Panc1 (cell line): ENCODE data around the gene STAB1. TPM values are rescaled to one million over a fixed set of nuclear protein-coding genes. Genes with fewer than 3 reads are reported as not detected.
A peak's percentile ranks its signal among the peaks of the same experiment; 100 is the strongest.

Source experiments
- ATAC-seq: fragments of 200-7000 bp; cut with Tn5 transposase; 2 replicates; pipeline ENCODE4 v1.9.1; 2020; ENCODE audit warnings: mild to moderate bottlenecking, moderate library complexity
- BruUV-seq: library from RNA; stranded (reverse); fragments of 400-500 nt; replicated peaks from 2 replicates; lab custom pipeline; 2021; lab: Mats Ljungman, UMichigan
- CTCF ChIA-PET: fragments of 300-600 bp; sonication (Branson Sonifier 250); formaldehyde crosslinking; loops from one replicate; lab custom pipeline; 2022; ENCODE audit warnings: antibody characterized with exemption; lab: Charles Lee
- POLR2A ChIA-PET: fragments of 300-600 bp; sonication (Branson Sonifier 250); formaldehyde crosslinking; loops from one replicate; lab custom pipeline; 2022; ENCODE audit warnings: antibody characterized with exemption; lab: Charles Lee
- DNase-seq: peaks from one replicate; pipeline ENCODE4 v3.0.0-alpha.2; 2010; ENCODE audit warnings: low read depth, low spot score
- H3K27ac ChIP-seq: 2 replicates; pipeline ENCODE4 v1.5.1; 2011; ENCODE audit warnings: mild to moderate bottlenecking, low read length, inconsistent platforms
- H3K27me3 ChIP-seq: fragments of 200-500 bp; sonication (Bioruptor generic); 2 replicates; pipeline ENCODE4 v1.6.0; 2014; ENCODE audit warnings: low read length, inconsistent platforms; ENCODE audit not compliant: control insufficient read depth, insufficient read depth
- H3K36me3 ChIP-seq: fragments of 200-500 bp; sonication (Bioruptor generic); 2 replicates; pipeline ENCODE4 v1.5.1; 2014; ENCODE audit warnings: inconsistent platforms, mild to moderate bottlenecking, low read length, moderate library complexity; ENCODE audit not compliant: control insufficient read depth, insufficient read depth
- H3K4me1 ChIP-seq: 2 replicates; pipeline ENCODE4 v1.5.1; 2011; ENCODE audit warnings: inconsistent platforms, mild to moderate bottlenecking, low read length, moderate library complexity; ENCODE audit not compliant: control insufficient read depth, insufficient read depth
- H3K4me3 ChIP-seq, 2 experiments: 2 replicates each; pipeline ENCODE4 v1.5.1; 2011 to 2012; ENCODE audit warnings: low read depth in 2 of 2, low read length in 2 of 2, mild to moderate bottlenecking in 2 of 2, inconsistent platforms in 1 of 2, moderate library complexity in 1 of 2
- H3K9me3 ChIP-seq: fragments of 200-500 bp; sonication (Bioruptor generic); 2 replicates; pipeline ENCODE4 v1.5.1; 2014; ENCODE audit warnings: low read depth, mild to moderate bottlenecking, inconsistent platforms, low read length, moderate library complexity; ENCODE audit not compliant: control insufficient read depth, insufficient read depth
- POLR2AphosphoS5 ChIP-seq: IDR thresholded peaks from 2 replicates; pipeline ENCODE4 v1.6.1; 2012; ENCODE audit warnings: mild to moderate bottlenecking, low read depth, low read length, moderate library complexity
- SIN3A ChIP-seq: IDR thresholded peaks from 2 replicates; pipeline ENCODE4 v1.6.1; 2012; ENCODE audit warnings: low read depth, mild to moderate bottlenecking, low read length, moderate library complexity, borderline replicate concordance; ENCODE audit not compliant: insufficient read depth
- TCF7L2 ChIP-seq: IDR thresholded peaks from 2 replicates; pipeline ENCODE4 v1.6.1; 2011; ENCODE audit warnings: mild to moderate bottlenecking, low read depth, low read length, inconsistent platforms
- in situ Hi-C: cut with HindIII; loops from 2 replicates; pipeline ENCODE4 v1.10.0; 2016; ENCODE audit warnings: low sequenced_read_pairs, low pct_unique_long_range_greater_than_20kb
- intact Hi-C: fragments of 100-400 bp; cut with micrococcal nuclease; formaldehyde crosslinking; loops from one replicate; pipeline ENCODE4 v1.10.0; 2022; ENCODE audit not compliant: unreplicated experiment
- total RNA-seq: library from RNA; stranded (reverse); gene quantifications from one replicate; pipeline ENCODE4 v1.2.1, GENCODE V29; 2021; ENCODE audit not compliant: unreplicated experiment
- TF ChIP-seq, protein P1 (sequence below), 2 experiments: IDR thresholded peaks; 2 replicates each; pipeline ENCODE4 v1.6.1; 2011 to 2012; ENCODE audit warnings: low read depth in 2 of 2, control low read depth in 1 of 2, low read length in 1 of 2, mild to moderate bottlenecking in 1 of 2, moderate library complexity in 1 of 2; ENCODE audit not compliant: insufficient read depth in 1 of 2
- TF ChIP-seq, protein P2 (sequence below): fragments of 450-650 bp; IDR thresholded peaks from 2 replicates; pipeline ENCODE4 v1.5.1; 2017; ENCODE audit warnings: mild to moderate bottlenecking

STAB1 gene
- total RNA-seq, 1 experiment from 2014 or later = 0.39 TPM

DNA sequence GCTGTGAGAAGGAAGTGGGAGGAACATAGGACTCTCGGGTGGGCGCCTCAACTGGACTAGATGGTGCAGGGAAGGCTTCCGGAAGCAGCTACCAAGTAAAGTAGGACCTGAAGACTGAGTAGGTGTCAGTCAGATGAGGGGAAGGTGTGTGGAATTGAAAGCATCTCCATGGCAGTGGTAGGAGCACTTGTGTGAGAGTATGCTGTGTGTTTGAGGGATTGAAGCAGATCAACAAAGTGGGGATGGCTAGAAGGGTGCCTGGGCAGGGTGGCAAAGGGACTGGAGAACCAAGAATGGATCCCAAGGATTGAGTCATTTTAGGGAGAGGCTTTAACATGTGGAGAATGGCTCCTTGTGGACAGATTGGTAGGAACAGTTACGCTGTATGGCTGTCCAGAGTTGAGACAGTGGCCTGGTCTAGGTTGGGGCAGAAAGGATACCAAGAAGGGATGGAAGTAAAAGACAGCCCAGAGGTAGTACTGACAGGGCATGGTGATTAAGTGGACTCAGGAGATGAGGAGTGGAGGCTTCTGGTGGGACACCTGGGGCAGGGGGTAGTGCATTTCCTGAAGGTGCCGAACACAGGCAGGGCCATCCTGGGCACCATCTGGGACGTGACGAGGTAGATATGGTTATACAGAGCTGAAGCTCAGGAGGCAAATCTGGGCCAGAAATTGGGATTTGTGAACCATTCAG, 42.7 kb downstream of the STAB1 start:
- H3K36me3 ChIP-seq = no peaks in the 10 kb centered on the region; the same call in 1 of the 2 replicates
- peak overlapping the region; percentile 90 to 94 for H3K4me3 ChIP-seq
- H3K27me3 ChIP-seq = no peaks in the 10 kb centered on the region
- peaks cover 17% of the 10 kb centered on the region for H3K4me1 ChIP-seq
- TF ChIP-seq, protein P1, sequence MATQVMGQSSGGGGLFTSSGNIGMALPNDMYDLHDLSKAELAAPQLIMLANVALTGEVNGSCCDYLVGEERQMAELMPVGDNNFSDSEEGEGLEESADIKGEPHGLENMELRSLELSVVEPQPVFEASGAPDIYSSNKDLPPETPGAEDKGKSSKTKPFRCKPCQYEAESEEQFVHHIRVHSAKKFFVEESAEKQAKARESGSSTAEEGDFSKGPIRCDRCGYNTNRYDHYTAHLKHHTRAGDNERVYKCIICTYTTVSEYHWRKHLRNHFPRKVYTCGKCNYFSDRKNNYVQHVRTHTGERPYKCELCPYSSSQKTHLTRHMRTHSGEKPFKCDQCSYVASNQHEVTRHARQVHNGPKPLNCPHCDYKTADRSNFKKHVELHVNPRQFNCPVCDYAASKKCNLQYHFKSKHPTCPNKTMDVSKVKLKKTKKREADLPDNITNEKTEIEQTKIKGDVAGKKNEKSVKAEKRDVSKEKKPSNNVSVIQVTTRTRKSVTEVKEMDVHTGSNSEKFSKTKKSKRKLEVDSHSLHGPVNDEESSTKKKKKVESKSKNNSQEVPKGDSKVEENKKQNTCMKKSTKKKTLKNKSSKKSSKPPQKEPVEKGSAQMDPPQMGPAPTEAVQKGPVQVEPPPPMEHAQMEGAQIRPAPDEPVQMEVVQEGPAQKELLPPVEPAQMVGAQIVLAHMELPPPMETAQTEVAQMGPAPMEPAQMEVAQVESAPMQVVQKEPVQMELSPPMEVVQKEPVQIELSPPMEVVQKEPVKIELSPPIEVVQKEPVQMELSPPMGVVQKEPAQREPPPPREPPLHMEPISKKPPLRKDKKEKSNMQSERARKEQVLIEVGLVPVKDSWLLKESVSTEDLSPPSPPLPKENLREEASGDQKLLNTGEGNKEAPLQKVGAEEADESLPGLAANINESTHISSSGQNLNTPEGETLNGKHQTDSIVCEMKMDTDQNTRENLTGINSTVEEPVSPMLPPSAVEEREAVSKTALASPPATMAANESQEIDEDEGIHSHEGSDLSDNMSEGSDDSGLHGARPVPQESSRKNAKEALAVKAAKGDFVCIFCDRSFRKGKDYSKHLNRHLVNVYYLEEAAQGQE (IDR thresholded peaks at IDR 0.05; ENCODE audit: insufficient read depth in 1 of 2, low read depth in 2 of 2, low read length in 1 of 2) = no peak
- H3K9me3 ChIP-seq = no peaks in the 10 kb centered on the region
- H3K27ac ChIP-seq = peak overlapping the region; percentile 92
- in situ Hi-C loops = no loop called here
- no peak for DNase-seq
- intact Hi-C loops = no loop called here
- TSS peak; percentile 64 for BruUV-seq
- no peak for ATAC-seq
- ChIA-PET POLR2A (no interaction called here), CTCF (no interaction called here)

DNA sequence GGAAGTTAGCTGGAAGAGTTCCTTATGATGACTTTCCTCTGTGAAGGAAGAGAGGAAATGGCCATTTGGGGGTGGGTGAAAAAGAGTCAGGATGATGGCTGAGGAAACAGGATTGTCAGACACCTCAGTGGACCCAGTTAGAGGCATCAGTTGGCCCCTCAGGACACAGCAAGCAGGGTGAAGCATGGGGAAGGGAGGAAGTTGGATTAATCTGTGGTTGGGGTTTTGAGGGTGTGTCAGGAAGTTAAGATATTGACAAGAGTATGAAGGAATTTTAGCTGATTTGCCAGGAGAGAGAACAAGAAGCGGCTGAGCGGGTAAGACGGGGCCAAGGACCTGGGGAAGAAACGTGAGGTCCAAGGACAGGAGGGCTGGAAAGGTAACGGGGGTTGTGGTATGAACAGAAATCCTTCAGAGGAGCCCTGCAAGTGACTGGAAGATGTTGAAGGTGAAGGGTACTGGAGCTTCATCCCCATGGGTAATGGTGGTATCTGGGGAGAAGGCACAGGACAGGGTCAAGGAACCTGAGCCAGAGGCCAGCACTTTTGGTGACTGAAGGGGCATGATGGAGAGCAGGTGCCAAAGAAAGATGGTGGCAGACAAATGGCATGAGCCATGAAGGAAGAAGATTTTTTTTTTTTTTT, 44.0 kb downstream of the STAB1 start:
- POLR2A ChIA-PET = no interaction called here
- Histone ChIP-seq H3K4me3 (no peak overlapping the region), H3K27me3 (no peaks in the 10 kb centered on the region), H3K9me3 (no peaks in the 10 kb centered on the region), H3K36me3 (no peaks in the 10 kb centered on the region; the same call in 1 of the 2 replicates), H3K27ac (no peak overlapping the region), H3K4me1 (peaks cover 16% of the 10 kb centered on the region)
- TF ChIP-seq, protein P2, sequence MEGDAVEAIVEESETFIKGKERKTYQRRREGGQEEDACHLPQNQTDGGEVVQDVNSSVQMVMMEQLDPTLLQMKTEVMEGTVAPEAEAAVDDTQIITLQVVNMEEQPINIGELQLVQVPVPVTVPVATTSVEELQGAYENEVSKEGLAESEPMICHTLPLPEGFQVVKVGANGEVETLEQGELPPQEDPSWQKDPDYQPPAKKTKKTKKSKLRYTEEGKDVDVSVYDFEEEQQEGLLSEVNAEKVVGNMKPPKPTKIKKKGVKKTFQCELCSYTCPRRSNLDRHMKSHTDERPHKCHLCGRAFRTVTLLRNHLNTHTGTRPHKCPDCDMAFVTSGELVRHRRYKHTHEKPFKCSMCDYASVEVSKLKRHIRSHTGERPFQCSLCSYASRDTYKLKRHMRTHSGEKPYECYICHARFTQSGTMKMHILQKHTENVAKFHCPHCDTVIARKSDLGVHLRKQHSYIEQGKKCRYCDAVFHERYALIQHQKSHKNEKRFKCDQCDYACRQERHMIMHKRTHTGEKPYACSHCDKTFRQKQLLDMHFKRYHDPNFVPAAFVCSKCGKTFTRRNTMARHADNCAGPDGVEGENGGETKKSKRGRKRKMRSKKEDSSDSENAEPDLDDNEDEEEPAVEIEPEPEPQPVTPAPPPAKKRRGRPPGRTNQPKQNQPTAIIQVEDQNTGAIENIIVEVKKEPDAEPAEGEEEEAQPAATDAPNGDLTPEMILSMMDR = no peak
- TF ChIP-seq, protein P1 (IDR thresholded peaks at IDR 0.05; ENCODE audit: insufficient read depth in 1 of 2, low read depth in 2 of 2, low read length in 1 of 2) = no peak
- TF ChIP-seq POLR2AphosphoS5 = no peak
- no peak for TF ChIP-seq TCF7L2
- no peak for TF ChIP-seq SIN3A
- DNase-seq = no peak
- no peak for ATAC-seq
- intact Hi-C loops (no loop called here), in situ Hi-C loops (no loop called here)
- CTCF ChIA-PET = interaction anchor here (0.6 kb wide), 1 partner anchor 35 kb away, joined by 3 read pairs; no protein-coding TSS in a partner anchor
- no TSS peak for BruUV-seq
